Measurements from ENCODE around the gene SH2D4B. TPM values are rescaled to one million over a fixed set of nuclear protein-coding genes. Genes with fewer than 3 reads are reported as not detected.

SH2D4B gene
- not detected in 2 replicates for total RNA-seq (ENCODE audit: low replicate concordance)

GRCh38 chr10:80537736-80538480, at the start of gene SH2D4B:
Gene SH2D4B (plus strand): TSS chr10:80537902. CDS start chr10:80538332, 430 bp downstream.

Other genes starting within 250 kb of the SH2D4B start
- gene MAT1A, start 248.2 kb upstream of the SH2D4B start, total RNA-seq (ENCODE audit: low replicate concordance): not detected in 2 replicates
- not detected in 2 replicates for gene DYDC1, start 181.1 kb upstream of the SH2D4B start, total RNA-seq (ENCODE audit: low replicate concordance)
- gene DYDC2, start 181.1 kb upstream of the SH2D4B start, total RNA-seq (ENCODE audit: low replicate concordance): not detected in 2 replicates
- gene PRXL2A, start 129.4 kb upstream of the SH2D4B start, total RNA-seq (ENCODE audit: low replicate concordance): 1.3 and 1.4 TPM in 2 replicates
- 13.5 and 15.6 TPM in 2 replicates for gene TSPAN14, start 83.6 kb upstream of the SH2D4B start, total RNA-seq (ENCODE audit: low replicate concordance)

All from smooth muscle cell of the coronary artery (primary cell).